H1 (cell line): ENCODE results near the gene SMNDC1. TPM values are rescaled to one million over a fixed set of nuclear protein-coding genes. Genes with fewer than 3 reads are reported as not detected.
A peak's percentile ranks its signal among the peaks of the same experiment; 100 is the strongest.

Source experiments
- CTCF ChIA-PET: fragments of 300-600 bp; sonication (Branson Sonifier 250); formaldehyde crosslinking; loops from one replicate; lab custom pipeline; 2021; ENCODE audit not compliant: partially characterized antibody; lab: Charles Lee
- POLR2A ChIA-PET: fragments of 300-600 bp; sonication (Branson Sonifier 250); formaldehyde crosslinking; loops from one replicate; lab custom pipeline; 2021; ENCODE audit warnings: inconsistent platforms; ENCODE audit not compliant: partially characterized antibody; lab: Charles Lee
- DNase-seq, 2 experiments: peaks; one replicate each; pipeline versions ENCODE4 v3.0.0 to v3.0.0-alpha.2; 2010 to 2022; ENCODE audit warnings: low spot score in 2 of 2, low read depth in 1 of 2, mixed read lengths in 1 of 2
- FAIRE-seq: peaks from 2 replicates; lab custom pipeline; 2011; peaks lifted over from hg19 to GRCh38; lab: Jason Lieb, UNC
- H2AFZ ChIP-seq: 2 replicates; pipeline ENCODE4 v1.8.1; 2012; ENCODE audit warnings: low read length, inconsistent platforms
- H2AK5ac ChIP-seq: 2 replicates; pipeline ENCODE4 v1.6.1; 2013; ENCODE audit warnings: low read depth, low read length
- H2BK120ac ChIP-seq: replicated peaks from 2 replicates; pipeline ENCODE3; 2013; ENCODE audit warnings: low read depth, low read length, inconsistent platforms
- H2BK12ac ChIP-seq: 2 replicates; pipeline ENCODE4 v1.6.1; 2013; ENCODE audit warnings: low read depth, low read length
- H2BK15ac ChIP-seq: 2 replicates; pipeline ENCODE4 v1.6.1; 2013; ENCODE audit warnings: low read length
- H2BK20ac ChIP-seq: 2 replicates; pipeline ENCODE4 v1.6.1; 2013; ENCODE audit warnings: low read length
- H2BK5ac ChIP-seq: 2 replicates; pipeline ENCODE4 v1.6.1; 2013; ENCODE audit warnings: low read depth, low read length
- H3K14ac ChIP-seq: 2 replicates; pipeline ENCODE4 v1.6.1; 2013; ENCODE audit warnings: inconsistent platforms; ENCODE audit not compliant: insufficient read length
- H3K18ac ChIP-seq: 2 replicates; pipeline ENCODE4 v1.6.1; 2013; ENCODE audit warnings: low read length; ENCODE audit errors: extremely low read depth
- H3K23ac ChIP-seq: 2 replicates; pipeline ENCODE4 v1.6.1; 2013; ENCODE audit warnings: inconsistent platforms; ENCODE audit not compliant: insufficient read length
- H3K23me2 ChIP-seq: 2 replicates; pipeline ENCODE4 v1.6.1; 2013; ENCODE audit warnings: low read depth, low read length
- H3K27ac ChIP-seq: 2 replicates; pipeline ENCODE4 v1.6.1; 2011; ENCODE audit warnings: low read depth, low read length, inconsistent platforms
- H3K27me3 ChIP-seq, 4 experiments: replicated peaks in 1 of 4; 1 replicate in 1 of 4; 2 replicates in 3 of 4; pipeline versions ENCODE4 v1.6.1 to v1.8.1; 2011 to 2013; ENCODE audit warnings: low read length in 3 of 4, mild to moderate bottlenecking in 3 of 4, inconsistent platforms in 2 of 4, mixed read lengths in 2 of 4, moderate library complexity in 1 of 4; ENCODE audit not compliant: control insufficient read depth in 3 of 4, insufficient read depth in 3 of 4; ENCODE audit errors: extremely low read depth in 1 of 4
- H3K36me3 ChIP-seq, 4 experiments: 2 replicates each; pipeline versions ENCODE4 v1.6.1 to v1.8.1; 2011 to 2013; ENCODE audit warnings: mild to moderate bottlenecking in 4 of 4, low read length in 3 of 4, moderate library complexity in 2 of 4, control low read depth in 1 of 4, inconsistent platforms in 1 of 4; ENCODE audit not compliant: insufficient read depth in 4 of 4, control insufficient read depth in 2 of 4
- H3K4ac ChIP-seq: replicated peaks from 2 replicates; pipeline ENCODE3; 2013; ENCODE audit warnings: low read length, low read depth, mixed read lengths, inconsistent platforms; ENCODE audit not compliant: insufficient read length
- H3K4me1 ChIP-seq, 4 experiments: replicated peaks in 1 of 4; 1 replicate in 1 of 4; 2 replicates in 3 of 4; pipeline versions ENCODE4 v1.6.1 to v1.8.1; 2011 to 2013; ENCODE audit warnings: low read length in 3 of 4, inconsistent platforms in 2 of 4, mixed read lengths in 1 of 4; ENCODE audit not compliant: insufficient read depth in 4 of 4, control insufficient read depth in 3 of 4
- H3K4me2 ChIP-seq, 2 experiments: 2 replicates each; pipeline versions ENCODE4 v1.6.1 to v1.8.1; 2011 to 2013; ENCODE audit warnings: low read depth in 2 of 2, low read length in 2 of 2, control low read depth in 1 of 2, inconsistent platforms in 1 of 2, mild to moderate bottlenecking in 1 of 2; ENCODE audit not compliant: insufficient read depth in 1 of 2
- H3K4me3 ChIP-seq, 4 experiments: fragments of 200-600, 300-600 bp in 1 of 4; sonication (generic), shearing (Covaris generic), sonication (Bioruptor Twin) in 1 of 4; 2 replicates each; pipeline versions ENCODE4 v1.5.1 to v1.8.1; 2011 to 2016; ENCODE audit warnings: low read length in 4 of 4, low read depth in 3 of 4, control low read depth in 2 of 4, inconsistent platforms in 2 of 4, mild to moderate bottlenecking in 2 of 4, mixed read lengths in 1 of 4, moderate library complexity in 1 of 4; ENCODE audit not compliant: insufficient read depth in 2 of 4; ENCODE audit errors: extremely low read depth in 1 of 4
- H3K56ac ChIP-seq: replicated peaks from 2 replicates; pipeline ENCODE3; 2013; ENCODE audit warnings: low read depth, mild to moderate bottlenecking, mixed read lengths, low read length, inconsistent platforms; ENCODE audit not compliant: insufficient read length
- H3K79me1 ChIP-seq: 2 replicates; pipeline ENCODE4 v1.6.1; 2013; ENCODE audit warnings: low read depth, low read length, control low read depth
- H3K79me2 ChIP-seq, 2 experiments: 2 replicates each; pipeline versions ENCODE4 v1.6.1 to v1.8.1; 2012 to 2013; ENCODE audit warnings: low read length in 2 of 2, mild to moderate bottlenecking in 2 of 2, inconsistent platforms in 1 of 2; ENCODE audit not compliant: insufficient read depth in 2 of 2, control insufficient read depth in 1 of 2
- H3K9ac ChIP-seq, 4 experiments: replicated peaks in 1 of 4; 1 replicate in 1 of 4; 2 replicates in 3 of 4; pipeline versions ENCODE4 v1.6.1 to v1.8.1; 2011 to 2013; ENCODE audit warnings: low read depth in 3 of 4, low read length in 3 of 4, control low read depth in 2 of 4, mild to moderate bottlenecking in 2 of 4, moderate library complexity in 2 of 4, inconsistent platforms in 1 of 4; ENCODE audit errors: extremely low read depth in 1 of 4
- H3K9me3 ChIP-seq, 2 experiments: 2 replicates each; pipeline versions ENCODE4 v1.6.1 to v1.8.1; 2012 to 2013; ENCODE audit warnings: mild to moderate bottlenecking in 2 of 2, moderate library complexity in 2 of 2, control low read depth in 1 of 2, inconsistent platforms in 1 of 2, low read depth in 1 of 2, low read length in 1 of 2, mixed read lengths in 1 of 2; ENCODE audit not compliant: insufficient read depth in 2 of 2
- H4K20me1 ChIP-seq, 2 experiments: replicated peaks in 1 of 2; 2 replicates each; pipeline versions ENCODE3 to v1.8.1; 2011 to 2013; ENCODE audit warnings: inconsistent platforms in 2 of 2, low read length in 2 of 2, mild to moderate bottlenecking in 1 of 2; ENCODE audit not compliant: insufficient read depth in 2 of 2, control insufficient read depth in 1 of 2
- H4K5ac ChIP-seq: 2 replicates; pipeline ENCODE4 v1.6.1; 2013; ENCODE audit warnings: low read length, low read depth, mixed read lengths, inconsistent platforms; ENCODE audit not compliant: insufficient read length
- H4K8ac ChIP-seq: 2 replicates; pipeline ENCODE4 v1.8.0; 2013; ENCODE audit warnings: mild to moderate bottlenecking, moderate library complexity, low read length, inconsistent platforms; ENCODE audit not compliant: insufficient read depth; ENCODE audit errors: extremely low read depth
- H4K91ac ChIP-seq: replicated peaks from 2 replicates; pipeline ENCODE3; 2013; ENCODE audit warnings: low read length, mixed read lengths, inconsistent platforms; ENCODE audit not compliant: insufficient read length
- CREB1 ChIP-seq: IDR thresholded peaks from 2 replicates; pipeline ENCODE4 v1.6.1; 2012; ENCODE audit warnings: inconsistent platforms
- MAFK ChIP-seq: IDR thresholded peaks from 2 replicates; pipeline ENCODE4 v1.6.1; 2012; ENCODE audit warnings: low read depth, mild to moderate bottlenecking, improper control_type of control experiment, low read length
- POLR2A ChIP-seq, 2 experiments: IDR thresholded peaks; 1 replicate in 1 of 2; 2 replicates in 1 of 2; pipeline ENCODE4 v1.6.1; 2011; ENCODE audit warnings: low read depth in 2 of 2, low read length in 2 of 2, mild to moderate bottlenecking in 2 of 2; ENCODE audit errors: control extremely low read depth in 1 of 2
- POU5F1 ChIP-seq: IDR thresholded peaks from 2 replicates; pipeline ENCODE4 v1.6.1; 2011; ENCODE audit warnings: low read depth, mild to moderate bottlenecking, low read length, moderate library complexity
- RNF2 ChIP-seq: fragments of 200-900, 300-1000 bp; sonication (generic); IDR thresholded peaks from 2 replicates; pipeline ENCODE4 v1.7.1; 2016; ENCODE audit warnings: borderline replicate concordance, low read depth, mild to moderate bottlenecking, antibody characterized with exemption, low read length; ENCODE audit not compliant: poor library complexity, severe bottlenecking; ENCODE audit errors: missing control alignments
- SAP30 ChIP-seq: fragments of 300-600 bp; sonication (generic); IDR thresholded peaks from 2 replicates; pipeline ENCODE4 v1.7.1; 2012; ENCODE audit warnings: low read length, moderate library complexity, mild to moderate bottlenecking, inconsistent platforms; ENCODE audit not compliant: insufficient read depth, insufficient replicate concordance
- SIN3A ChIP-seq, 2 experiments: IDR thresholded peaks in 1 of 2; conservative IDR thresholded peaks in 1 of 2; 2 replicates each; pipeline ENCODE4 v1.6.1; 2011 to 2012; ENCODE audit warnings: low read length in 2 of 2, improper control_type of control experiment in 1 of 2, low read depth in 1 of 2, mild to moderate bottlenecking in 1 of 2
- SP1 ChIP-seq: IDR thresholded peaks from 2 replicates; pipeline ENCODE4 v1.6.1; 2011; ENCODE audit warnings: low read depth, low read length
- TBP ChIP-seq: IDR thresholded peaks from 2 replicates; pipeline ENCODE4 v1.6.1; 2011; ENCODE audit warnings: low read depth, low read length, improper control_type of control experiment
- WGBS, 2 experiments: shearing (Covaris generic) in 1 of 2; methylation state at CpG; one replicate each; pipeline versions ENCODE4 v1.1.6 to v1.1.7; 2013 to 2015; ENCODE audit warnings: low lambda C conversion rate in 2 of 2, mixed read lengths in 2 of 2, inconsistent platforms in 1 of 2, low coverage in 1 of 2, missing lambda C conversion rate in 1 of 2; ENCODE audit not compliant: insufficient replicate concordance in 2 of 2, insufficient coverage in 1 of 2, insufficient read length in 1 of 2; ENCODE audit errors: extremely low coverage in 1 of 2, missing lambda C conversion rate in 1 of 2; 5-methylcytosine and 5-hydroxymethylcytosine counted together
- polyA plus RNA-seq, 7 experiments: library from polyadenylated mRNA; depleted of rRNA in 3 of 7; stranded (reverse) in 5 of 7; unstranded in 2 of 7; fragments of >200 nt in 5 of 7; fragments of 200-250 nt in 2 of 7; gene quantifications; 1 replicate in 5 of 7; 2 replicates in 1 of 7; 4 replicates in 1 of 7; pipeline versions ENCODE4 v1.2.1 to v1.2.3, GENCODE V29; 2011 to 2013; ENCODE audit warnings: missing spikeins in 2 of 7, mixed read lengths in 2 of 7
- total RNA-seq: library from RNA; stranded (reverse); fragmentation: NEBNext Ultra II Directional; extraction: Animal tissue kit (Norgen Biotek cat#: 25700); gene quantifications from 2 replicates; pipeline ENCODE4 v1.2.1, GENCODE V29; 2021
- TF ChIP-seq, protein P1 (sequence below), 3 experiments: IDR thresholded peaks; 1 replicate in 2 of 3; 2 replicates in 1 of 3; pipeline versions ENCODE4 v1.5.1 to v1.6.1; 2011; ENCODE audit warnings: low read length in 3 of 3, mild to moderate bottlenecking in 3 of 3, inconsistent platforms in 2 of 3, low read depth in 1 of 3, moderate library complexity in 1 of 3; ENCODE audit not compliant: insufficient read depth in 1 of 3; ENCODE audit errors: control extremely low read depth in 1 of 3

Gene SMNDC1
- total and polyA plus RNA-seq, 2 of the 8 experiments (the other 6 are each of a cell fraction or from before 2014, with no cell fraction given): 8.1 to 48.6 TPM

DNA sequence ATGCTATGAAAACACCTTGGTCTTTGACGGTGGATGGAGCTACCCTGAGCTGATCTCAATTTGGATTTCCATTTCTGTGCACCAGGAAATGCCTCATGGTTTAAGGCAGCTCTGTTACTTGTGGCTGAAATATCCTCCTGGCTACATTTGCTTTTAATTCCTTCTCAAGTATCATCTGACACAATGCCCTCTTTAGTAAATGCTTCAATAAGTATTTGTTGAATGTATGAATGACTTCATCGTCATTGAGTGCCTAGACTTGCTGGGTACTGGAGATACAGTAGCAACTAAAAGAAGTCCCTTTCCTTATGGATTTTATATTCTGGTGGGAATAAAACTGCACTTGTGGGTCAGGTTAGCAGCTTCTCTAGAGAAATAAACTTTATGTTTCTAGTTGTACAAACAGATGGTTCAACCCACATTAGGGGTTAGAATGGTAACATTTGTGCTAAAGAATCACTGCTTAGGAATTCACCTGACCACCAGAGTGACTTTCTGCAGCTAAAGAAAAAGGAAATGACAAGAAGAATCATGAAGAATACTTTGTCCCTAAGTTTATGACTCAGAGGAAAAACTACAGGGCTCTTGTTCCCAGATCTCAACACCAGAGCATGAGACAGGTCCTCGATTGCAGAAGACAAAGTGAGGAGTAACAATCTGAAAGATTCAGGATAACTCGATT lies 21.8 kb upstream of the SMNDC1 start:
- no peak overlapping the region for H3K9ac ChIP-seq
- no peaks in the 10 kb centered on the region for H4K20me1 ChIP-seq
- H3K56ac ChIP-seq: no peak overlapping the region
- no peak overlapping the region for H2BK20ac ChIP-seq
- H4K8ac ChIP-seq: no peak overlapping the region
- H3K23me2 ChIP-seq: no peaks in the 10 kb centered on the region
- H3K23ac ChIP-seq: no peak overlapping the region
- H3K18ac ChIP-seq: no peak overlapping the region
- H3K4me3 ChIP-seq: no peak overlapping the region
- no peaks in the 10 kb centered on the region for H3K27me3 ChIP-seq
- H2AK5ac ChIP-seq: no peak overlapping the region
- 0 out of 2 replicates have a peak overlapping the region, but pooled peaks have one; percentile 14 for H2BK15ac ChIP-seq
- H3K4me2 ChIP-seq: no peak overlapping the region
- DNase-seq: no peak
- H3K9me3 ChIP-seq: peaks cover 19 to 23% of the 10 kb centered on the region in 2 experiments
- no peaks in the 10 kb centered on the region; a peak in 1 of 8 replicates for H3K36me3 ChIP-seq
- H2BK120ac ChIP-seq: no peak overlapping the region
- H4K5ac ChIP-seq: no peak overlapping the region
- no peaks in the 10 kb centered on the region for H3K79me2 ChIP-seq
- H3K27ac ChIP-seq: no peak overlapping the region
- H4K91ac ChIP-seq: no peak overlapping the region
- no peak overlapping the region for H3K4ac ChIP-seq
- no peak overlapping the region for H2BK12ac ChIP-seq
- FAIRE-seq: no peak
- H2AFZ ChIP-seq: no peak overlapping the region
- POLR2A ChIA-PET: no interaction called here
- WGBS, 2 experiments: 90% methylated on average over 4 of the region's 4 CpGs; no CpG with 5 or more reads in 1 of the 2 experiments
- no peaks in the 10 kb centered on the region for H3K79me1 ChIP-seq
- no peaks in the 10 kb centered on the region for H3K4me1 ChIP-seq
- CTCF ChIA-PET: interaction anchor here (1.1 to 5.2 kb wide), 5 partner anchors 9 to 228 kb away, joined by 3 to 33 read pairs (median 3); no protein-coding TSS in a partner anchor
- H3K14ac ChIP-seq: no peak overlapping the region
- H2BK5ac ChIP-seq: no peak overlapping the region
- no peak for TF ChIP-seq SAP30
- no peak for TF ChIP-seq POLR2A (IDR thresholded peaks at IDR 0.05; ENCODE audit: control extremely low read depth in 1 of 2, low read depth in 2 of 2, low read length in 2 of 2)
- no peak for TF ChIP-seq TBP
- no peak for TF ChIP-seq POU5F1
- no peak for TF ChIP-seq SIN3A (conservative IDR thresholded peaks at IDR 0.05 in 1 of 2, IDR thresholded peaks at IDR 0.05 in 1 of 2; ENCODE audit: low read depth in 1 of 2, low read length in 2 of 2)
- no peak for TF ChIP-seq RNF2
- TF ChIP-seq SP1: no peak
- TF ChIP-seq, protein P1, sequence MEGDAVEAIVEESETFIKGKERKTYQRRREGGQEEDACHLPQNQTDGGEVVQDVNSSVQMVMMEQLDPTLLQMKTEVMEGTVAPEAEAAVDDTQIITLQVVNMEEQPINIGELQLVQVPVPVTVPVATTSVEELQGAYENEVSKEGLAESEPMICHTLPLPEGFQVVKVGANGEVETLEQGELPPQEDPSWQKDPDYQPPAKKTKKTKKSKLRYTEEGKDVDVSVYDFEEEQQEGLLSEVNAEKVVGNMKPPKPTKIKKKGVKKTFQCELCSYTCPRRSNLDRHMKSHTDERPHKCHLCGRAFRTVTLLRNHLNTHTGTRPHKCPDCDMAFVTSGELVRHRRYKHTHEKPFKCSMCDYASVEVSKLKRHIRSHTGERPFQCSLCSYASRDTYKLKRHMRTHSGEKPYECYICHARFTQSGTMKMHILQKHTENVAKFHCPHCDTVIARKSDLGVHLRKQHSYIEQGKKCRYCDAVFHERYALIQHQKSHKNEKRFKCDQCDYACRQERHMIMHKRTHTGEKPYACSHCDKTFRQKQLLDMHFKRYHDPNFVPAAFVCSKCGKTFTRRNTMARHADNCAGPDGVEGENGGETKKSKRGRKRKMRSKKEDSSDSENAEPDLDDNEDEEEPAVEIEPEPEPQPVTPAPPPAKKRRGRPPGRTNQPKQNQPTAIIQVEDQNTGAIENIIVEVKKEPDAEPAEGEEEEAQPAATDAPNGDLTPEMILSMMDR (IDR thresholded peaks at IDR 0.05; ENCODE audit: control extremely low read depth in 1 of 3, insufficient read depth in 1 of 3, low read depth in 1 of 3, low read length in 3 of 3): no peak
- TF ChIP-seq CREB1: no peak
- no peak for TF ChIP-seq MAFK
